Hepatocyte (in vitro differentiated cells): ENCODE measurements around the gene SLC34A2. TPM values are rescaled to one million over a fixed set of nuclear protein-coding genes. Genes with fewer than 3 reads are reported as not detected.

ENCODE experiments used
- DNase-seq: peaks from one replicate; pipeline ENCODE4 v3.0.0-alpha.2; 2016; ENCODE audit warnings: low spot score
- H2AFZ ChIP-seq: fragments of 200-600 bp; sonication (generic); 2 replicates; pipeline ENCODE4 v1.6.0; 2016; ENCODE audit warnings: antibody characterized with exemption, mild to moderate bottlenecking
- H3K27ac ChIP-seq: fragments of 200-600 bp; sonication (generic); 2 replicates; pipeline ENCODE4 v1.5.1; 2016; ENCODE audit warnings: mild to moderate bottlenecking
- H3K27me3 ChIP-seq: fragments of 200-600 bp; sonication (generic); 2 replicates; pipeline ENCODE4 v1.6.1; 2016
- H3K36me3 ChIP-seq: fragments of 200-600 bp; sonication (generic); replicated peaks from 2 replicates; pipeline ENCODE4 v1.5.1; 2016; ENCODE audit warnings: low read depth; ENCODE audit not compliant: insufficient read depth
- H3K4me1 ChIP-seq: fragments of 200-600 bp; sonication (generic); 2 replicates; pipeline ENCODE4 v1.5.1; 2016; ENCODE audit warnings: mild to moderate bottlenecking, moderate library complexity; ENCODE audit not compliant: insufficient read depth
- H3K4me2 ChIP-seq: fragments of 200-600 bp; sonication (generic); 2 replicates; pipeline ENCODE4 v1.6.0; 2016
- H3K4me3 ChIP-seq: fragments of 200-600 bp; sonication (generic); 2 replicates; pipeline ENCODE4 v1.5.1; 2016; ENCODE audit warnings: mild to moderate bottlenecking
- H3K79me2 ChIP-seq: fragments of 200-600 bp; sonication (generic); 2 replicates; pipeline ENCODE4 v1.6.0; 2017; ENCODE audit warnings: mild to moderate bottlenecking
- H3K9me2 ChIP-seq: fragments of 200-600 bp; sonication (generic); replicated peaks from 2 replicates; pipeline ENCODE4 v1.6.0; 2017; ENCODE audit warnings: mild to moderate bottlenecking; ENCODE audit not compliant: insufficient read depth
- H3K9me3 ChIP-seq: fragments of 200-600 bp; sonication (generic); 2 replicates; pipeline ENCODE4 v1.5.1; 2016; ENCODE audit warnings: low read depth, mild to moderate bottlenecking
- H4K20me1 ChIP-seq: fragments of 200-600 bp; sonication (generic); 2 replicates; pipeline ENCODE4 v1.6.0; 2016; ENCODE audit warnings: mild to moderate bottlenecking; ENCODE audit not compliant: insufficient read depth, poor library complexity, severe bottlenecking
- EZH2 ChIP-seq: fragments of 200-600 bp; sonication (generic); IDR thresholded peaks from 2 replicates; pipeline ENCODE4 v1.6.1; 2016; ENCODE audit warnings: antibody characterized with exemption, mild to moderate bottlenecking, borderline replicate concordance
- EZH2phosphoT487 ChIP-seq: fragments of 200-600 bp; sonication (generic); IDR thresholded peaks from one replicate; pipeline ENCODE4 v1.6.1; 2018; ENCODE audit warnings: antibody characterized with exemption, mild to moderate bottlenecking, low read depth, moderate library complexity; ENCODE audit not compliant: unreplicated experiment, severe bottlenecking
- WGBS: methylation state at CpG from one replicate; pipeline ENCODE4 v1.1.6; 2016; ENCODE audit warnings: low lambda C conversion rate; ENCODE audit errors: missing lambda C conversion rate; 5-methylcytosine and 5-hydroxymethylcytosine counted together
- polyA plus RNA-seq: library from polyadenylated mRNA; unstranded; fragments of >200 nt; fragmentation: Nextera tagmentation; extraction: Ambion mirVana; gene quantifications from 2 replicates; pipeline ENCODE4 v1.2.1, GENCODE V29; 2016
- total RNA-seq: library from RNA; depleted of rRNA; stranded (reverse); fragments of >200 nt; gene quantifications from 2 replicates; pipeline ENCODE4 v1.2.3, GENCODE V29; 2014
- TF ChIP-seq, protein P1 (sequence below): fragments of 200-600 bp; sonication (generic); IDR thresholded peaks from 2 replicates; pipeline ENCODE4 v1.5.1; 2016; ENCODE audit warnings: antibody characterized with exemption, mild to moderate bottlenecking; ENCODE audit not compliant: poor library complexity

The SLC34A2 gene
- total and polyA plus RNA-seq, 2 experiments from 2014 or later = 11.1 to 21.2 TPM

- H3K9me2 ChIP-seq = no peaks in the 10 kb centered on the region
- WGBS = 92% methylated on average over 6 of the region's 6 CpGs
- H3K36me3 ChIP-seq = no peaks in the 10 kb centered on the region
- no peak overlapping the region for H3K4me2 ChIP-seq
- no peaks in the 10 kb centered on the region for H3K27me3 ChIP-seq
- no peaks in the 10 kb centered on the region for H3K79me2 ChIP-seq
- no peak overlapping the region for H3K4me3 ChIP-seq
- H2AFZ ChIP-seq = no peak overlapping the region
- no peaks in the 10 kb centered on the region for H3K4me1 ChIP-seq
- H3K27ac ChIP-seq = no peak overlapping the region
- H4K20me1 ChIP-seq = no peaks in the 10 kb centered on the region
- DNase-seq = no peak
- H3K9me3 ChIP-seq = no peaks in the 10 kb centered on the region
- TF ChIP-seq EZH2phosphoT487 = no peak
- TF ChIP-seq, protein P1, sequence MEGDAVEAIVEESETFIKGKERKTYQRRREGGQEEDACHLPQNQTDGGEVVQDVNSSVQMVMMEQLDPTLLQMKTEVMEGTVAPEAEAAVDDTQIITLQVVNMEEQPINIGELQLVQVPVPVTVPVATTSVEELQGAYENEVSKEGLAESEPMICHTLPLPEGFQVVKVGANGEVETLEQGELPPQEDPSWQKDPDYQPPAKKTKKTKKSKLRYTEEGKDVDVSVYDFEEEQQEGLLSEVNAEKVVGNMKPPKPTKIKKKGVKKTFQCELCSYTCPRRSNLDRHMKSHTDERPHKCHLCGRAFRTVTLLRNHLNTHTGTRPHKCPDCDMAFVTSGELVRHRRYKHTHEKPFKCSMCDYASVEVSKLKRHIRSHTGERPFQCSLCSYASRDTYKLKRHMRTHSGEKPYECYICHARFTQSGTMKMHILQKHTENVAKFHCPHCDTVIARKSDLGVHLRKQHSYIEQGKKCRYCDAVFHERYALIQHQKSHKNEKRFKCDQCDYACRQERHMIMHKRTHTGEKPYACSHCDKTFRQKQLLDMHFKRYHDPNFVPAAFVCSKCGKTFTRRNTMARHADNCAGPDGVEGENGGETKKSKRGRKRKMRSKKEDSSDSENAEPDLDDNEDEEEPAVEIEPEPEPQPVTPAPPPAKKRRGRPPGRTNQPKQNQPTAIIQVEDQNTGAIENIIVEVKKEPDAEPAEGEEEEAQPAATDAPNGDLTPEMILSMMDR = no peak
- no peak for TF ChIP-seq EZH2
Measured at GRCh38 chr4:25614807-25615206, 40.8 kb upstream of the SLC34A2 start.

GRCh38 chr4:25621027-25621930, 34.4 kb upstream of the SLC34A2 start:
- no peak overlapping the region for H2AFZ ChIP-seq
- H3K4me1 ChIP-seq = no peaks in the 10 kb centered on the region
- H3K36me3 ChIP-seq = no peaks in the 10 kb centered on the region
- no peaks in the 10 kb centered on the region for H3K9me2 ChIP-seq
- TF ChIP-seq, protein P1 = no peak
- no peak for TF ChIP-seq EZH2
- TF ChIP-seq EZH2phosphoT487 = no peak
- H3K27me3 ChIP-seq = no peaks in the 10 kb centered on the region
- H3K9me3 ChIP-seq = no peaks in the 10 kb centered on the region
- no peak overlapping the region for H3K27ac ChIP-seq
- DNase-seq = no peak
- no peak overlapping the region for H3K4me3 ChIP-seq
- H3K4me2 ChIP-seq = no peak overlapping the region
- no peaks in the 10 kb centered on the region for H3K79me2 ChIP-seq
- 63% methylated on average over 15 of the region's 15 CpGs for WGBS
- no peaks in the 10 kb centered on the region for H4K20me1 ChIP-seq

- 92% methylated on average over 1 of the region's 1 CpG for WGBS
- no peak overlapping the region for H3K27ac ChIP-seq
- H2AFZ ChIP-seq = no peak overlapping the region
- TF ChIP-seq EZH2phosphoT487 = no peak
- no peak for TF ChIP-seq EZH2
- TF ChIP-seq, protein P1 = no peak
- H3K27me3 ChIP-seq = no peaks in the 10 kb centered on the region
- H3K36me3 ChIP-seq = no peaks in the 10 kb centered on the region
- H3K4me3 ChIP-seq = no peak overlapping the region
- H3K4me2 ChIP-seq = no peak overlapping the region
- DNase-seq = no peak
- H4K20me1 ChIP-seq = no peaks in the 10 kb centered on the region
- H3K9me2 ChIP-seq = no peaks in the 10 kb centered on the region
- H3K4me1 ChIP-seq = no peaks in the 10 kb centered on the region
- no peaks in the 10 kb centered on the region for H3K9me3 ChIP-seq
- H3K79me2 ChIP-seq = no peaks in the 10 kb centered on the region
Measured at GRCh38 chr4:25624616-25625015, 31.0 kb upstream of the SLC34A2 start.
